Measurements from ENCODE around the gene AGPAT4.

GRCh38 chr6:161212902-161213301 is 61.0 kb downstream of the AGPAT4 start:
- TF ChIP-seq CTCF (IDR thresholded peaks at IDR 0.05; ENCODE audit: low read length), result no peak
- TF ChIP-seq EZH2 (optimal IDR thresholded peaks at IDR 0.05; ENCODE audit: low read depth, low read length), result no peak
- no peak for TF ChIP-seq EZH2phosphoT487 (IDR thresholded peaks at IDR 0.05; ENCODE audit: low read length)
